Endometrial microvascular endothelial cells (primary cell): ENCODE data around the gene TIE1. TPM values are rescaled to one million over a fixed set of nuclear protein-coding genes. Genes with fewer than 3 reads are reported as not detected.

Source experiments
- in situ Hi-C: cut with HindIII; loops from 2 replicates; pipeline ENCODE4 v1.10.0; 2017; ENCODE audit warnings: low sequenced_read_pairs, low pct_unique_long_range_greater_than_20kb; ENCODE audit errors: inconsistent ontology term
- total RNA-seq: library from RNA; depleted of rRNA; stranded (reverse); fragments of >200 nt; gene quantifications from one replicate; pipeline ENCODE4 v1.2.3, GENCODE V29; 2015; ENCODE audit errors: inconsistent ontology term

TIE1 gene
- total RNA-seq, 1 donor from 2014 or later: 302 TPM

- in situ Hi-C loops: no loop called here
These were observed 27.9 kb upstream of the TIE1 start for GRCh38 chr1:43272576-43273571.

- in situ Hi-C loops: no loop called here
These were observed 27.1 kb upstream of the TIE1 start for GRCh38 chr1:43273708-43274107.

- in situ Hi-C loops: no loop called here
These were observed 26.5 kb upstream of the TIE1 start for GRCh38 chr1:43274125-43274803.

DNA sequence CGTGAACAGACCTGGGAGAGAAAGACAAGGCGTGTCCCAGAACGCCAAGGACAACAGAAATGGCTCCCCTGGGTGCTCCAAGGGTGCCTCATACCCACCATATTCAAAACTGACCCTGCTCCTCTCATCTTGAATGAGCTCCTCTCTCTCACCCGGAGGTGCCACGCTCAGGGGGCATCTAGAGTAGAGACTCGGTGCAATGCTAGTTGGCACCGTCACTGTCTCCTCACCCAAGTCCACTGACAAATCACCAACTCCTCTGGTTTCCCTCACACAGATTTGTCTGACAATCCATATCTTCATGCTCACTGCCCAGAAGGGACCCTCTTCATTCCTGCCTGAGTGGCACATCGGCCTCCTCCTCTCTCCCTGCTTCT lies 26.0 kb upstream of the TIE1 start:
- in situ Hi-C loops: no loop called here

DNA sequence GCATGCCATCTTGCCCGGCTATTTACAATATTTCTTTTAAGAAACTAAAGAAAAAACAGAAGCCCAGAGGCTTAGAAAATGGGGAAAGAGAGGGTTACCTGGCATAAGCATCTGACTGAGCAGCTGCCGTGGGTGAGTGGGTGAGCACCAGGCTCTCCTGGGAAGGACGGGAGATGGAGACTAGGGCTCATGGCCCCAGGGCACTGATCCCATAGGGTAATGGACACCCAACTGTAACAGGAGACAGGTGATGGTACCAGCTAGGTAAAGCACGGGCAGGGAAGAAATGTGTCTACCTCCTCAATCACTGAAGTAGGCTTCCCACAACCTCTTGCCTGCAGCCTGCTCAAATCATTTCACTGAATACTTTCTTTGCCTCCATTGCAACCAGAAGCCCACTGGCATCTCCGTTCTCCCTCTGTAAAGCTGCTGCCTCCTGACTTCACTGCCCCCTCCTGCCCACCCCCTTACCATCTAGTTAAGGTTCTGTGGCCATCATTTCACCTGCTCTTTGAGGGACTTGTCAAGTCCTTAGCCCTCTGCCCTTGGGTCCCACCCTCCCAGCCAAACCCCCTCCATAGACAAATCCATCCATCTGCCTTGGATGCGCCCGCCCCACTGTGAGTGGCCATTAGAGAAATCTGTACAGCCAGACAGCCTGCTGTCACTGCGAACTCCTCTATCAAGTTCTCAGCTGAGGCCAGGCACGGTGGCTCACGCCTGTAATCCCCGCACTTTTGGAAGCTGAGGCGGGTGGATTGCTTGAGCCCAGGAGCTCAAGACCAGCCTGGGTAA lies 24.8 kb upstream of the TIE1 start:
- in situ Hi-C loops: no loop called here

DNA sequence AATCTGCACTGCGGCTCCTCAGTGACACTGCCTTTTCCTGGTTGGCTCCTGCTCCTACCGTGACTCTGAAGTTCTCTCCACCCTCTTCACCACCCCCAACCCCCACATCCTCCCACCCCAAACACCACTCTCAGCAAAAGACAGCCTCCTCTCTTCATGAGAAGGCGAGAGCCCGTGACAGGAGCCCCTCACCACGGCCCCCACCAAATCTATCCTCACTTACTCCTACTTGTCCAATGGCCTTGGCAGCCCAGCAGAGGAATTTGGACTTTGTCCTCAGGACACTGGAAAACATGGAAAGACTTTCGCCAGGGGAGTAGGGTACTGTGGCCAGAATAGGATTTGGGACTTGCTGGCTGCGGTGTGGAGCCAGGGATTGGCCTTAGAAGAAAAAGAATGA lies 24.1 kb upstream of the TIE1 start:
- in situ Hi-C loops: no loop called here

DNA sequence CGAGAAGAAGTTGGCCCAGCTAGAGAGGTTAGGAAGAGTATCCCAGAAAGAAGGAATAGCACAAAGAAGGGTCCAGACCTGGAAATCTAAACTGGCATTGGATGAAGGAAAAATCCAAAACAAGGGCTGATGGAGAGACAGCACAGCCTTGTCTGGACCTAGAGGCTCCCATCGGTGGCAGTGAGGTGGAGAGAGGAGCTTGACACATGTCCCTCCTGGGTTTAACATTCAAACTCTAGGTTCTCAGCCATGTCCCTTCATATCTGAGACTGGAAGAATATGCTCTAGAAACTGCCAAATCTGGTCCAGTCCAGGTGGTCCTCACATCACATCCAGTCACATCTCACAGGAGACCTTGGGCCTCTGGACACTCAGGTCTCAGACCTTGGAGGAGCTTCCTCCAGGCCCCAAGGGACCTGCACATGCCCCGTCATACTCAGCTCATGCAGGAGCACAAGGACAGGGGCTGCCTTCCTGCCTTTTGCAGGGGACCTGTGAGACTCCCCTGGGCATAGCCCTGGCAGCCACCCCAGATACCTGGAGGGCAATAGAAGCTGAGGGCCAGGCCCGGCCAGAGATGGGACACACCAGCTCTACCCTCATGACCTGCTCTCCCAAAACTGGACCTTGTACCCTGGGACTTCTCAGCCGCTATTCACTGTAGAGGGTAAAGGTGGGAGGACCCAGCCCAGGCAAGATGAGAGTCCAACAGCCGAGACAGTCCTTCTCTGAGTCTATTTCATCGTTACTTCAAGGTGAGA lies 23.5 kb upstream of the TIE1 start:
- in situ Hi-C loops: no loop called here

DNA sequence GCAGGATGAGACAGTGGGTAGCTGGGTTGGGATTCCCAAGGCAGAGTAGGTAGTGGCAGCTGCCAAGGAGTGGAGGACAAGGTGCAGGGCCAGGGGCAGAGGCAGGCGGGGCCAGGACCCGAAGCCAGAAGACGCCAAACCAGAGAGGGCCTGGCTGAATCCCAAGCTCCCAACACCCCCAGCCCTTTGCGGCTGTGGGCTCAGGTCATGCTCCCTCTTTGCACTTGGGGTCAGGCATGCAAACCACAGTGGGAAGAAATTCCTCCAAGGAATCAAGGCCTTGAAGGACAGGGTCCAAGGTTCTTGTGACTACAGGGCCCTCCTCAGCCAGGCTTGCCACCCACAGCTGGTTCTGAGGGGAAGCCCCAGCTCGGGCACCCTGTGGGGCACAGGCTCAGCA lies 21.6 kb upstream of the TIE1 start:
- in situ Hi-C loops: no loop called here

DNA sequence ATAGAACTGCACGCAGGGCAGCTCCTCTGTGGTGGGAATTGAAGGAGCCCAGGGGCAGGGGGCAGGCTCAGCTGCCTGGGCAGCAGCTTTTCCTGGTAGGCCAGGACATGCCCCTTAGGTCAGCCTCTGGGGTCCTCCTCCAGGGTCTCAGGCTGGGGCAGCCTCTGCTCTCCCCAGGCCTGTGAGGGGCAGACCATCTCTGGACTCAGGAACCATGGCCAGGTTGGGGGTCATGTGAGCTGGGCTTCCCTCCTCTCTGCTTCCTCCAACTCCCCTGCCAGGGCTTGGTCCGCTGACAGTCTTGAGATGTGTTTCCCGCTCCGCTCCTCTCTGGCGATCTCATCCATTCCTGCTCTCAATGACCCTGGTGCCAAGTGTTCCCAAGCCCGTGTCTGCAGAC lies 21.1 kb upstream of the TIE1 start:
- in situ Hi-C loops: no loop called here

- in situ Hi-C loops: no loop called here
These were observed 20.1 kb upstream of the TIE1 start for GRCh38 chr1:43280692-43281091.

DNA sequence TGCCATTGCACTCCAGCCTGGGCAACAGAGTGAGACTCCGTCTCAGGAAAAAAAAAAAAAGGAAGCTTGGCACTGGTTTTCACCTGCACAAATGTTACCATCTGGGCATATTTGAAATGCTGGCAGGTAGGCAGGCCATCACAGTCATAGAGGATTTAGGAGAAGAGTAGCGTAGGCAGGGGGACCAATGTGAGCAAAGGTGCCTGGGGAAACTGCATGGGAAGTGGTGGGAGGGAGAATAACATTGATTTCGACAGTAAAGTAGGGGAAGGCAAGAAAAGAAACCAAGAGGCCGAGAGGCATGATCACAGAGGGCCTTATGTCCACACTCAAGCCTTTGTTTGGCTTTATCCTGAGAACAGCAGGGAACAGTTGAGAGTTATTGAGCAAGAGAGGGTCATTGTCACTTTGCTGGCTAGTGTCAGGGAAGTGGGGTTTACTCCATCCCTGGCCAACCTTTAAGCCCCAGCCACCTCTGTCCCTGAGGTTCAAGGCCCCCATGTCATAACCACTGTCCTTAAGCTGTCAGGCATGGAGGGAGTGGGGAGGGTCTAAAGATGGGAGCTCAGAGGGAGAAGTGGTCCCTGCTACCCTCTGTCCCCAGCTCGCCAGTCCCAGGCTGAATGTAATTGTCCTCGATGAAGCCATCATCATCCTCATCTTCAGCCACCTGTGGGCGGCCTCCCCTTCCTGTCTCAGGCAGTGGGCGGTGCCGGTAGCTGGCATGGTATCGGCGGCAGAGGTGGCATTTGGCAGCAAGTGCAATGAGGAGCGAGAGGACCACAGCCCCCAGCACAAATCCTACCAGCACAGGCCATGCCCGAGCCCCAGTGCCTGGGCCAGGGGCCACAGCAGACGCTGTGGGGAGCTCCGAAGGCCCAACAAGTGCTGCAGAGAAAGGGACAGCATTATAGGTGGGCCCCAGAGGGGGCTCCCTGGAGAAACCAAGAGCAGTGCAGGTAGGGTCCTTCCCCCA lies 18.3 kb upstream of the TIE1 start:
- in situ Hi-C loops: no loop called here

DNA sequence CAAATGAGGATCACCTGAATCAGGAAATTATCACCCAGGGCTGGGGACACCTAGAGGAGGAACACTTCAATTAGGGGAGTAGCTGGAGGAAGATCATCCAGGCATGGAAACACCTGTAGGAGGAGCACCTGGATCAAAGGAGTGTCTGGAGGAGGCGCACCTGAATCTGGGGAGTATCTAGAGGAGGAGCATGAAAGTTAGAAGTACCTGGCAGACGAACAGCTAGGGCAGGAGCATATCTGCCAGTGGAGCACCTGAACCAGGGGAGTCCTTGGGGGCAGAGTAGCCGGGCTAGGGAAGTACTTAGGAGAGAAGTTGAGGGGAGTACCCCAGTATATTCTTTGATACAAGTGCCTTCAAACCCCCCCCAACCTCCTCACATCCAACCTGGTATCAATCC lies 16.7 kb upstream of the TIE1 start:
- in situ Hi-C loops: no loop called here

GRCh38 chr1:43284546-43285110 lies 16.2 kb upstream of the TIE1 start:
- in situ Hi-C loops: no loop called here

GRCh38 chr1:43285269-43285990 lies 15.4 kb upstream of the TIE1 start, which contains the start of gene C1orf210:
C1orf210 (minus strand) TSS chr1:43285581; CDS start chr1:43283270, 2,311 bp downstream.
- in situ Hi-C loops: no loop called here

- in situ Hi-C loops: no loop called here
These were observed 14.7 kb upstream of the TIE1 start for GRCh38 chr1:43286115-43286514.

DNA sequence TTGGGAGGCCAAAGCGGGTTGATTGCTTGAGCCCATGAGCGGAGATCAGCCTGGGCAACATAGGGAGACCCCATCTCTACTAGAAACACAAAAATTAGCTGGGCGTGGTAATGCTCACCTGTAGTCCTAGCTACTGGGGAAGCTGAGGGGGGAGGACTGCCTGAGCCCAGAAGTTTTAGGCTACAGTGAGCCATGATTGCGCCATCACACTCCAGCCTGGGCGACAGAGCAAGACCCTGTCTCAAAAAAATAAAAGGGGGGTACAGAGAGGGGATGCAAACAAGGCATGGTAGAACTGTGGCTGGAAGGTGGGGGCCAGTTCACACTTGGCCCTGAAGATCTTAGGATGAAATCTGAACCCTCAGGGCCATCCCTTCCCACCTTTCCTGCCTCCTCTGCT lies 14.2 kb upstream of the TIE1 start:
- in situ Hi-C loops: no loop called here
